HepG2 (cell line): ENCODE measurements around the gene ALDH3B2.
"Not testable (repeated sequence)": the region's sequence is repeated elsewhere in the genome, so short reads cannot be mapped to it uniquely, and the experiment has no call there.

Experiments
- ARID2 ChIP-seq: sonication (generic); formaldehyde crosslinking; IDR thresholded peaks from 2 replicates; pipeline ENCODE4 v1.8.1; 2022; ENCODE audit warnings: mild to moderate bottlenecking, missing genetic modification reagents, borderline replicate concordance
- ASH2L ChIP-seq: fragments of 300-600, 200-600 bp; sonication (generic); IDR thresholded peaks from 2 replicates; pipeline ENCODE4 v1.7.0; 2017; ENCODE audit warnings: low read depth, mild to moderate bottlenecking, moderate library complexity, mixed read lengths, low read length; ENCODE audit not compliant: insufficient read length
- CSRNP2 ChIP-seq: sonication (generic); formaldehyde crosslinking; conservative IDR thresholded peaks from 2 replicates; pipeline ENCODE4 v1.8.0; 2022; ENCODE audit warnings: low read depth, missing genetic modification reagents
- FOXA1 ChIP-seq, 2 experiments: fragments of 450-650 bp in 1 of 2; sonication (generic) in 1 of 2; formaldehyde crosslinking in 1 of 2; IDR thresholded peaks; 2 replicates each; pipeline versions ENCODE4 v1.4.0 to v1.6.1; 2016 to 2020; ENCODE audit warnings: missing genetic modification reagents in 1 of 2
- FOXP1 ChIP-seq, 2 experiments: fragments of 450-650 bp in 1 of 2; IDR thresholded peaks; 2 replicates each; pipeline ENCODE4 v1.6.1; 2017 to 2018; ENCODE audit warnings: antibody characterized with exemption in 1 of 2
- MEF2D ChIP-seq: sonication (generic); formaldehyde crosslinking; IDR thresholded peaks from 2 replicates; pipeline ENCODE4 v1.5.1; 2020; ENCODE audit warnings: mild to moderate bottlenecking, missing genetic modification reagents
- PATZ1 ChIP-seq: sonication (generic); formaldehyde crosslinking; IDR thresholded peaks from 2 replicates; pipeline ENCODE4 v1.4.0; 2020; ENCODE audit warnings: missing genetic modification reagents
- RFX5 ChIP-seq: IDR thresholded peaks from 2 replicates; pipeline ENCODE4 v1.6.1; 2011; ENCODE audit warnings: low read depth, low read length, improper control_type of control experiment
- ZNF501 ChIP-seq: sonication (generic); formaldehyde crosslinking; IDR thresholded peaks from 2 replicates; pipeline ENCODE4 v1.5.1; 2020; ENCODE audit warnings: mild to moderate bottlenecking, moderate library complexity, missing genetic modification reagents
- ZNF7 ChIP-seq: IDR thresholded peaks from 2 replicates; pipeline ENCODE4 v1.6.1; 2016; ENCODE audit warnings: missing biosample characterization, missing genetic modification reagents
- ZSCAN5A ChIP-seq: sonication (generic); formaldehyde crosslinking; IDR thresholded peaks from 2 replicates; pipeline ENCODE4 v1.8.0; 2022; ENCODE audit warnings: mild to moderate bottlenecking, missing genetic modification reagents, borderline replicate concordance
- TF ChIP-seq, protein P1 (sequence below): sonication (generic); formaldehyde crosslinking; IDR thresholded peaks from 2 replicates; pipeline ENCODE4 v1.5.0; 2020; ENCODE audit warnings: mild to moderate bottlenecking, missing genetic modification reagents, moderate library complexity

GRCh38 chr11:67619683-67620618 lies 54.5 kb downstream of the ALDH3B2 start:
- not testable (repeated sequence) for TF ChIP-seq ZNF501 (CRISPR knock-in tag); ASH2L; CSRNP2 (CRISPR knock-in tag); ZSCAN5A (CRISPR knock-in tag); FOXA1 (IDR thresholded peaks at IDR 0.05); FOXA1 (CRISPR knock-in tag; IDR thresholded peaks at IDR 0.05); MEF2D; ARID2 (CRISPR knock-in tag); PATZ1; ZNF7 (CRISPR knock-in tag); FOXP1 (IDR thresholded peaks at IDR 0.05); FOXP1 (CRISPR knock-in tag; IDR thresholded peaks at IDR 0.05); RFX5
- TF ChIP-seq, protein P1, sequence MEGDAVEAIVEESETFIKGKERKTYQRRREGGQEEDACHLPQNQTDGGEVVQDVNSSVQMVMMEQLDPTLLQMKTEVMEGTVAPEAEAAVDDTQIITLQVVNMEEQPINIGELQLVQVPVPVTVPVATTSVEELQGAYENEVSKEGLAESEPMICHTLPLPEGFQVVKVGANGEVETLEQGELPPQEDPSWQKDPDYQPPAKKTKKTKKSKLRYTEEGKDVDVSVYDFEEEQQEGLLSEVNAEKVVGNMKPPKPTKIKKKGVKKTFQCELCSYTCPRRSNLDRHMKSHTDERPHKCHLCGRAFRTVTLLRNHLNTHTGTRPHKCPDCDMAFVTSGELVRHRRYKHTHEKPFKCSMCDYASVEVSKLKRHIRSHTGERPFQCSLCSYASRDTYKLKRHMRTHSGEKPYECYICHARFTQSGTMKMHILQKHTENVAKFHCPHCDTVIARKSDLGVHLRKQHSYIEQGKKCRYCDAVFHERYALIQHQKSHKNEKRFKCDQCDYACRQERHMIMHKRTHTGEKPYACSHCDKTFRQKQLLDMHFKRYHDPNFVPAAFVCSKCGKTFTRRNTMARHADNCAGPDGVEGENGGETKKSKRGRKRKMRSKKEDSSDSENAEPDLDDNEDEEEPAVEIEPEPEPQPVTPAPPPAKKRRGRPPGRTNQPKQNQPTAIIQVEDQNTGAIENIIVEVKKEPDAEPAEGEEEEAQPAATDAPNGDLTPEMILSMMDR (CRISPR knock-in tag), result not testable (repeated sequence)
